ENCODE measurements around the gene MUC4. TPM values are rescaled to one million over a fixed set of nuclear protein-coding genes. Genes with fewer than 3 reads are reported as not detected.
"Not testable (repeated sequence)": the region's sequence is repeated elsewhere in the genome, so short reads cannot be mapped to it uniquely, and the experiment has no call there.

Gene MUC4
- total RNA-seq, 6 experiments from 2014 or later: not detected

DNA sequence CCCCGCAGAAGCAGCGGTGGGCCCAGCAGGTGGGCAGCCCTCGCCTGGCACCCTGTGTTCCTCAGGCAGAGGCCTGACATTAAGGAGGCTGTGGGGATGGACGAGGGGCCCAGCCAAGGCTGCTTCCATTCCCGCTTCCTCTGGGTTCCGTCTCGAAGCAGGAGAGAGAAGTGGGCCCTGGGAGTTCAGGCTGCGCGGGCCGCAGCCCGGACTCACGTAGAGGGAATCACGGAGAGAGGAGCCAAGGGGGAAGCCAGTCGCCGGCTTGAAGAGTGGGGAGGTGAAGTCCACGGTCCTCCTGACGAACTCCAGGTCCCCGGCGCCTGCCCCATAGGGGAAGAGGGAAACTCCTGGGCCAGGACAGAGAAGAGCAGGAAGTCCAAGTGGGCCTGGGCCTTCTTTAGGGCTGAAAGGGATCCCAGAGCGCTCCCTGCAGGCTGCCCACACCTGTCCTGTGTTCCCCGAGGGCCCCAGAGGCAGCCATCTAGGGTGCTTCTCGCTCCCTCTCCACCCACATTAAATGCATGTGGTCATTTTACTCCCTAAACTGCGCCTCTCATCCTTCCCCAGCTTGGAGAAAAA lies 37.7 kb downstream of the MUC4 start:
- TF ChIP-seq, protein P1, sequence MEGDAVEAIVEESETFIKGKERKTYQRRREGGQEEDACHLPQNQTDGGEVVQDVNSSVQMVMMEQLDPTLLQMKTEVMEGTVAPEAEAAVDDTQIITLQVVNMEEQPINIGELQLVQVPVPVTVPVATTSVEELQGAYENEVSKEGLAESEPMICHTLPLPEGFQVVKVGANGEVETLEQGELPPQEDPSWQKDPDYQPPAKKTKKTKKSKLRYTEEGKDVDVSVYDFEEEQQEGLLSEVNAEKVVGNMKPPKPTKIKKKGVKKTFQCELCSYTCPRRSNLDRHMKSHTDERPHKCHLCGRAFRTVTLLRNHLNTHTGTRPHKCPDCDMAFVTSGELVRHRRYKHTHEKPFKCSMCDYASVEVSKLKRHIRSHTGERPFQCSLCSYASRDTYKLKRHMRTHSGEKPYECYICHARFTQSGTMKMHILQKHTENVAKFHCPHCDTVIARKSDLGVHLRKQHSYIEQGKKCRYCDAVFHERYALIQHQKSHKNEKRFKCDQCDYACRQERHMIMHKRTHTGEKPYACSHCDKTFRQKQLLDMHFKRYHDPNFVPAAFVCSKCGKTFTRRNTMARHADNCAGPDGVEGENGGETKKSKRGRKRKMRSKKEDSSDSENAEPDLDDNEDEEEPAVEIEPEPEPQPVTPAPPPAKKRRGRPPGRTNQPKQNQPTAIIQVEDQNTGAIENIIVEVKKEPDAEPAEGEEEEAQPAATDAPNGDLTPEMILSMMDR (IDR thresholded peaks at IDR 0.05): no peak
- Mint-ChIP-seq H3K27ac (no peak overlapping the region), H3K4me1 (ENCODE audit: low read depth) (no peaks in the 10 kb centered on the region), H3K27me3 (ENCODE audit: insufficient read depth) (peaks cover 3% of the 10 kb centered on the region; the same call in 1 of the 2 replicates), H3K36me3 (ENCODE audit: low read depth) (no peaks in the 10 kb centered on the region; the same call in 1 of the 2 replicates), H3K9me3 (peaks cover 15% of the 10 kb centered on the region), H3K4me3 (no peak overlapping the region)
- no peak for DNase-seq

DNA sequence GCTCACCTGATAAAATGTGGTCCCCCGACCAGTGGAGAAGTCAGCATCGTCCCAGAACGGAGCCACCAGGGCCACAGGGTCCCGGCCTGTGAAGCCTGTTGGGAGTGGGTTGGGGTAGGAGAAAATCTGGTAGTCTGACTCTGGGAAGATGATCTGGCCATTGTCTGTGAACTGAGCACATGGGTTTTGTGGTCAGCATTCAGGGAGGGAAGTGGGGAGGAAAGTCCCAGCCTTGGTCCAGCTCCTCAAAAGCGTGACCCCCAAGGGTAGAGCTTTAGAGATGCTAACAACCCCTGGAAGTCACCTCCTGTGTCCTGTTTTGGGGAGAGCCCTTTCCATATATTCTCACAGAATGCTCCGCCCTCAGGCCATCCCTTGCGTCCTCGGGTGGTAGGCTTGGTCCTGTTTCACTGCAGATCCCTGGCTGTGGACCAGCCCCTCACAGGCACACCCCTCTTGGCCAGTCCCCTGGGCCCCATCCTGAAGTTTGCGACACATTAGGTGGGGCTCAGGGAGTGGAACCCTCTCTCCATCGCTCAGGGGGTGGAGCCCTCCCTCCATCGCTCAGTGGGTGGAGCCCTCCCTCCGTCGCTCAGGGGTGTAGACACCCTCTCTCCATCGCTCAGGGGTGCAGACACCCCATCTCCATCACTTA lies 40.0 kb downstream of the MUC4 start:
- Mint-ChIP-seq H3K36me3 (ENCODE audit: low read depth) (no peaks in the 10 kb centered on the region), H3K9me3 (peaks cover 7% of the 10 kb centered on the region; the same call in 1 of the 2 replicates), H3K4me3 (no peak overlapping the region), H3K27ac (no peak overlapping the region), H3K4me1 (ENCODE audit: low read depth) (no peaks in the 10 kb centered on the region), H3K27me3 (ENCODE audit: insufficient read depth) (peaks cover 3% of the 10 kb centered on the region)
- TF ChIP-seq, protein P1 (IDR thresholded peaks at IDR 0.05): no peak
- no peak for DNase-seq

DNA sequence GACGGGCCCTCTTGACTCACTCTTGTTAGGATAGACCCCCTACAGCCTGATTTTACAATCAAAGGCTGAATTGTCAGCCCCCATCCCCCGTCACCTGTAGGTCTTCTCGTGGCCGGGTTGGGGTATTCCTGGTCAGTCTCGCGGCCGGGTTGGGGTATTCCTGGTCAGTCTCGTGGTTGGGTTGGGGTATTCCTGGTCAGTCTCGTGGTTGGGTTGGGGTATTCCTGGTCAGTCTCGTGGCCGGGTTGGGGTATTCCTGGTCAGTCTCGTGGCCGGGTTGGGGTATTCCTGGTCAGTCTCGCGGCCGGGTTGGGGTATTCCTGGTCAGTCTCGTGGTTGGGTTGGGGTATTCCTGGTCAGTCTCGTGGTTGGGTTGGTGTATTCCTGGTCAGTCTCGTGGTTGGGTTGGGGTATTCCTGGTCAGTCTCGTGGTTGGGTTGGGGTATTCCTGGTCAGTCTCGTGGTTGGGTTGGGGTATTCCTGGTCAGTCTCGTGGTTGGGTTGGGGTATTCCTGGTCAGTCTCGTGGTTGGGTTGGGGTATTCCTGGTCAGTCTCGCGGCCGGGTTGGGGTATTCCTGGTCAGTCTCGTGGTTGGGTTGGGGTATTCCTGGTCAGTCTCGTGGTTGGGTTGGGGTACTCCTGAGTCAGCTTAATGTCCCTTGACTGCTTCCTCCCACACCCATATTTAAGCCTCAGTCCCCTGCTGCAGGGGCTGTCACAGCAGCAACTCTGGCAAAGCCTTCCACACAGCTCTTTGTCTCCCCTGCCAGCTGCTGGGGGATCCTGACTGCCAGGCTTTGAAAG lies 40.7 kb downstream of the MUC4 start:
- H3K4me3 Mint-ChIP-seq; DNase-seq; H3K36me3 Mint-ChIP-seq (ENCODE audit: low read depth); H3K27me3 Mint-ChIP-seq (ENCODE audit: insufficient read depth); H3K4me1 Mint-ChIP-seq (ENCODE audit: low read depth); H3K9me3 Mint-ChIP-seq; H3K27ac Mint-ChIP-seq: not testable (repeated sequence)

DNA sequence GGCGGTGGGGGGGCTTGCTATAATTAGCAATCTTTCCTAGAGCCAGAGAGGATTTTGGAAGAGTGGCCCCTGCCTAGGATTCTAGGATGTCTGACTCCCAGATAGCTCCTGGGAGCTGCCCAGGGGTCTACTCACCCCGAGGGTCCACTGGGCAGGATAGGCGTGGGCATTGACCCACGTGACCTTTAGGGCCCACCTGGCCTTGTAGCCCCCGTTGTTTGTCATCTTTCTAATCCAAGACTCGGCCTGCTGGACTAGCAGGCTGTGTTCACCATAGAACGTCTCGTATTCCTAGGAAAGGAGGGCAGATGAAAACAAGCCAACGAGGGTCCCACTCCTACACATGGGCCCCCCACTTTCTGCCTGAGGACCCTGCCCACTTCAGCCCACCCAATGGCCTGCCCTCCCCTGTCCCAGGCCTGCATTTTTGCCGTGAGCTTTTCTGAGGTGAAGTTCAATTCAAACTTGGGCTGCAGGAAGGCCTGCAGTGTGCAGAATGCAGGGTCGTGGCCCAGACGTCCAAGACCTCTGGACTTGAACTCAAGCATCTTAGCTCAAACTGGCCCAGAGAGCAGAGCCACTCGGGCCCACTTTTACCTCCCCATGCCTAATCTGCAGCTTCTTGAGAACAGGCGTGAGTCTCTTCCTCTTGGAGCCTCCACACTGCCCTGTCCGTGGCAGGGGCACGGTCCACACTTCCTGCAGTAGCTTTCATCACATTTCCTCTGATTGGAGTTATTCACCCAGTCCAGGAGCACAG lies 41.5 kb downstream of the MUC4 start:
- Mint-ChIP-seq H3K4me3 (no peak overlapping the region), H3K27me3 (ENCODE audit: insufficient read depth) (peaks cover 3% of the 10 kb centered on the region), H3K4me1 (ENCODE audit: low read depth) (no peaks in the 10 kb centered on the region), H3K36me3 (ENCODE audit: low read depth) (no peaks in the 10 kb centered on the region), H3K27ac (no peak overlapping the region), H3K9me3 (peaks cover 7% of the 10 kb centered on the region; the same call in 1 of the 2 replicates)
- TF ChIP-seq, protein P1 (IDR thresholded peaks at IDR 0.05): no peak
- no peak for DNase-seq

DNA sequence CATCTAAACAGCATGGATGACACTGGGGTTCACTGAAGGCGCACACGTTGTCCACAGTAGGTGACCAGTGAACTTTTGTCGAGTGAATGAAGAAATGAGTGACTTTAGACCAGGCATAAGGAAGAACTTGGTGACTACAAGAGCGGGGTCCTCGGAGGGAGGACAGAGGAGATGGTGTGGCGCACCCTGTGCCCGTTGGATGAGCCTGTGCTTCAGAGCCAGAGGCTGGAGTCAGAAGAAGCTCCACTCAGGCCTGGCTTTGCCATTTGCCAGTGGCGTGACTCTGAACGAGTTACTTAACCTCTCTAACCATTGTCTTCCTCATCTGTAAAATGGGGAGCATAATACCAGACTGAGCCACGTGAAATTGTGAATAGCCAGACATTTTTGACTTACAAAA lies 42.2 kb downstream of the MUC4 start:
- TF ChIP-seq, protein P1 (IDR thresholded peaks at IDR 0.05): no peak
- no peaks in the 10 kb centered on the region for H3K4me1 Mint-ChIP-seq (ENCODE audit: low read depth)
- peaks cover 7% of the 10 kb centered on the region; the same call in 1 of the 2 replicates for H3K9me3 Mint-ChIP-seq
- H3K27me3 Mint-ChIP-seq (ENCODE audit: insufficient read depth): peaks cover 4% of the 10 kb centered on the region
- no peaks in the 10 kb centered on the region for H3K36me3 Mint-ChIP-seq (ENCODE audit: low read depth)
- H3K4me3 Mint-ChIP-seq: no peak overlapping the region
- no peak overlapping the region for H3K27ac Mint-ChIP-seq
- no peak for DNase-seq
